Panc1 (cell line): Measurements from ENCODE around the gene STX19. TPM values are rescaled to one million over a fixed set of nuclear protein-coding genes. Genes with fewer than 3 reads are reported as not detected.

Experiments
- ATAC-seq: fragments of 200-7000 bp; cut with Tn5 transposase; 2 replicates; pipeline ENCODE4 v1.9.1; 2020; ENCODE audit warnings: mild to moderate bottlenecking, moderate library complexity
- BruUV-seq: library from RNA; stranded (reverse); fragments of 400-500 nt; replicated peaks from 2 replicates; lab custom pipeline; 2021; lab: Mats Ljungman, UMichigan
- CTCF ChIA-PET: fragments of 300-600 bp; sonication (Branson Sonifier 250); formaldehyde crosslinking; loops from one replicate; lab custom pipeline; 2022; ENCODE audit warnings: antibody characterized with exemption; lab: Charles Lee
- POLR2A ChIA-PET: fragments of 300-600 bp; sonication (Branson Sonifier 250); formaldehyde crosslinking; loops from one replicate; lab custom pipeline; 2022; ENCODE audit warnings: antibody characterized with exemption; lab: Charles Lee
- DNase-seq: peaks from one replicate; pipeline ENCODE4 v3.0.0-alpha.2; 2010; ENCODE audit warnings: low read depth, low spot score
- H3K27ac ChIP-seq: 2 replicates; pipeline ENCODE4 v1.5.1; 2011; ENCODE audit warnings: mild to moderate bottlenecking, low read length, inconsistent platforms
- H3K27me3 ChIP-seq: fragments of 200-500 bp; sonication (Bioruptor generic); 2 replicates; pipeline ENCODE4 v1.6.0; 2014; ENCODE audit warnings: low read length, inconsistent platforms; ENCODE audit not compliant: control insufficient read depth, insufficient read depth
- H3K36me3 ChIP-seq: fragments of 200-500 bp; sonication (Bioruptor generic); 2 replicates; pipeline ENCODE4 v1.5.1; 2014; ENCODE audit warnings: inconsistent platforms, mild to moderate bottlenecking, low read length, moderate library complexity; ENCODE audit not compliant: control insufficient read depth, insufficient read depth
- H3K4me1 ChIP-seq: 2 replicates; pipeline ENCODE4 v1.5.1; 2011; ENCODE audit warnings: inconsistent platforms, mild to moderate bottlenecking, low read length, moderate library complexity; ENCODE audit not compliant: control insufficient read depth, insufficient read depth
- H3K4me3 ChIP-seq, 2 experiments: 2 replicates each; pipeline ENCODE4 v1.5.1; 2011 to 2012; ENCODE audit warnings: low read depth in 2 of 2, low read length in 2 of 2, mild to moderate bottlenecking in 2 of 2, inconsistent platforms in 1 of 2, moderate library complexity in 1 of 2
- H3K9me3 ChIP-seq: fragments of 200-500 bp; sonication (Bioruptor generic); 2 replicates; pipeline ENCODE4 v1.5.1; 2014; ENCODE audit warnings: low read depth, mild to moderate bottlenecking, inconsistent platforms, low read length, moderate library complexity; ENCODE audit not compliant: control insufficient read depth, insufficient read depth
- CTCF ChIP-seq: fragments of 450-650 bp; IDR thresholded peaks from 2 replicates; pipeline ENCODE4 v1.5.1; 2017; ENCODE audit warnings: mild to moderate bottlenecking
- POLR2AphosphoS5 ChIP-seq: IDR thresholded peaks from 2 replicates; pipeline ENCODE4 v1.6.1; 2012; ENCODE audit warnings: mild to moderate bottlenecking, low read depth, low read length, moderate library complexity
- SIN3A ChIP-seq: IDR thresholded peaks from 2 replicates; pipeline ENCODE4 v1.6.1; 2012; ENCODE audit warnings: low read depth, mild to moderate bottlenecking, low read length, moderate library complexity, borderline replicate concordance; ENCODE audit not compliant: insufficient read depth
- TCF7L2 ChIP-seq: IDR thresholded peaks from 2 replicates; pipeline ENCODE4 v1.6.1; 2011; ENCODE audit warnings: mild to moderate bottlenecking, low read depth, low read length, inconsistent platforms
- in situ Hi-C: cut with HindIII; loops from 2 replicates; pipeline ENCODE4 v1.10.0; 2016; ENCODE audit warnings: low sequenced_read_pairs, low pct_unique_long_range_greater_than_20kb
- intact Hi-C: fragments of 100-400 bp; cut with micrococcal nuclease; formaldehyde crosslinking; loops from one replicate; pipeline ENCODE4 v1.10.0; 2022; ENCODE audit not compliant: unreplicated experiment
- total RNA-seq: library from RNA; stranded (reverse); gene quantifications from one replicate; pipeline ENCODE4 v1.2.1, GENCODE V29; 2021; ENCODE audit not compliant: unreplicated experiment
- TF ChIP-seq, protein P1 (sequence below), 2 experiments: IDR thresholded peaks; 2 replicates each; pipeline ENCODE4 v1.6.1; 2011 to 2012; ENCODE audit warnings: low read depth in 2 of 2, control low read depth in 1 of 2, low read length in 1 of 2, mild to moderate bottlenecking in 1 of 2, moderate library complexity in 1 of 2; ENCODE audit not compliant: insufficient read depth in 1 of 2

The STX19 gene
- total RNA-seq, 1 experiment from 2014 or later, result not detected

DNA sequence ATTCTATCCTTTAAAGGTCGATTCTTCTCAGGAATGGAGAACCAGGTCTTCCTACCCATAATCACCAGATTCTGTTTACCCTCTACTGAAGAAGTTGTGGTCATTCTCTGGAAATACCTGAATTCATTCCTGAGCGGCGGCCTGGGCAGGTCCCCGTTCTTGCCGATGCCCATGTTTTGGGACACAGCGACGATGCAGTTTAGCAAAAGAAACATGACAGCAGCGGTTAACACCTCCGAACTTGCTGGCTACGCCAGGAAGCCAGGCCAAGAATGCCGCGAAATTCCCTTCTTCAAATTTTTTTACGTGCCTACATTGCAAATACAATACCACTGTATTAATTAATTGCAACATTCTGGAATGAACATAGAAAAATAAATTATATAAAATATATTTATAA, 32.9 kb upstream of the STX19 start:
- ATAC-seq, result no peak
- no peaks in the 10 kb centered on the region for H3K9me3 ChIP-seq
- no peaks in the 10 kb centered on the region for H3K27me3 ChIP-seq
- ChIA-PET POLR2A (interaction anchor here (2.2 kb wide), 1 partner anchor 82 kb away, joined by 6 read pairs; the partner anchor contains the start of gene ARL13B), CTCF (no interaction called here)
- H3K4me1 ChIP-seq, result peaks cover 14% of the 10 kb centered on the region
- no peak overlapping the region for H3K4me3 ChIP-seq
- BruUV-seq, result no TSS peak
- no peak overlapping the region for H3K27ac ChIP-seq
- in situ Hi-C loops, result no loop called here
- no peak for DNase-seq
- intact Hi-C loops, result no loop called here
- TF ChIP-seq, protein P1, sequence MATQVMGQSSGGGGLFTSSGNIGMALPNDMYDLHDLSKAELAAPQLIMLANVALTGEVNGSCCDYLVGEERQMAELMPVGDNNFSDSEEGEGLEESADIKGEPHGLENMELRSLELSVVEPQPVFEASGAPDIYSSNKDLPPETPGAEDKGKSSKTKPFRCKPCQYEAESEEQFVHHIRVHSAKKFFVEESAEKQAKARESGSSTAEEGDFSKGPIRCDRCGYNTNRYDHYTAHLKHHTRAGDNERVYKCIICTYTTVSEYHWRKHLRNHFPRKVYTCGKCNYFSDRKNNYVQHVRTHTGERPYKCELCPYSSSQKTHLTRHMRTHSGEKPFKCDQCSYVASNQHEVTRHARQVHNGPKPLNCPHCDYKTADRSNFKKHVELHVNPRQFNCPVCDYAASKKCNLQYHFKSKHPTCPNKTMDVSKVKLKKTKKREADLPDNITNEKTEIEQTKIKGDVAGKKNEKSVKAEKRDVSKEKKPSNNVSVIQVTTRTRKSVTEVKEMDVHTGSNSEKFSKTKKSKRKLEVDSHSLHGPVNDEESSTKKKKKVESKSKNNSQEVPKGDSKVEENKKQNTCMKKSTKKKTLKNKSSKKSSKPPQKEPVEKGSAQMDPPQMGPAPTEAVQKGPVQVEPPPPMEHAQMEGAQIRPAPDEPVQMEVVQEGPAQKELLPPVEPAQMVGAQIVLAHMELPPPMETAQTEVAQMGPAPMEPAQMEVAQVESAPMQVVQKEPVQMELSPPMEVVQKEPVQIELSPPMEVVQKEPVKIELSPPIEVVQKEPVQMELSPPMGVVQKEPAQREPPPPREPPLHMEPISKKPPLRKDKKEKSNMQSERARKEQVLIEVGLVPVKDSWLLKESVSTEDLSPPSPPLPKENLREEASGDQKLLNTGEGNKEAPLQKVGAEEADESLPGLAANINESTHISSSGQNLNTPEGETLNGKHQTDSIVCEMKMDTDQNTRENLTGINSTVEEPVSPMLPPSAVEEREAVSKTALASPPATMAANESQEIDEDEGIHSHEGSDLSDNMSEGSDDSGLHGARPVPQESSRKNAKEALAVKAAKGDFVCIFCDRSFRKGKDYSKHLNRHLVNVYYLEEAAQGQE (IDR thresholded peaks at IDR 0.05; ENCODE audit: insufficient read depth in 1 of 2, low read depth in 2 of 2, low read length in 1 of 2), result no peak
- TF ChIP-seq SIN3A (no peak), CTCF (no peak), TCF7L2 (no peak), POLR2AphosphoS5 (no peak)
- H3K36me3 ChIP-seq, result no peaks in the 10 kb centered on the region

DNA sequence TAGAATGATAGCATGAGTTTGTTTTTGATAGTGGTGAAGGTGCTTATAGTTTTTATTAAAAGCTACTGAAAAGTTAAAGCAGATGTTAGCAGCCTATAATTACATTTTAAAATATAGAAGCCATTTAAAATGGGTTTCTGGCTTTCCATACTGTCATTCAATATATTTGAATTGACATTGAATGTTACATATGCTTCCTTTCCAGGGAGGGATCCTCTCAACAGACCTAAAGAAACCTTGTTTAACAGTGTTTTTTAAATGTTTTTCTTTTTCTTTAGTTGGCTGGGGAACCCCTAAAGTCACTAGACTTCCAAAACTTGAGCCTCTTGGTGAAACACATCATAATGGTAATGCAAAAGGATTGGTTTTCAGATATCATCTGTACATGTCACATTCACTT, 22.1 kb upstream of the STX19 start:
- no TSS peak for BruUV-seq
- in situ Hi-C loops, result no loop called here

More for the DNA sequence above, 22.1 kb upstream of the STX19 start:
- TF ChIP-seq CTCF (no peak), POLR2AphosphoS5 (no peak), TCF7L2 (no peak), SIN3A (no peak)
- TF ChIP-seq, protein P1 (IDR thresholded peaks at IDR 0.05; ENCODE audit: insufficient read depth in 1 of 2, low read depth in 2 of 2, low read length in 1 of 2), result no peak
- ChIA-PET POLR2A (interaction anchor here (0.8 kb wide), 1 partner anchor 12 kb away, joined by 3 read pairs; the partner anchor contains the start of genes DHFR2 and NSUN3), CTCF (no interaction called here)
- Histone ChIP-seq H3K4me1 (no peaks in the 10 kb centered on the region), H3K27ac (no peak overlapping the region), H3K9me3 (no peaks in the 10 kb centered on the region), H3K36me3 (peaks cover 10% of the 10 kb centered on the region), H3K4me3 (no peak overlapping the region), H3K27me3 (no peaks in the 10 kb centered on the region)
- no peak for DNase-seq
- intact Hi-C loops, result no loop called here
- ATAC-seq, result no peak
